Epithelial cell of prostate (primary cell): ENCODE results near the gene RALGAPA1.

Experiments used
- DNase-seq: peaks from one replicate; pipeline ENCODE4 v3.0.0-alpha.2; 2011; ENCODE audit warnings: low read depth, low spot score
- H3K27ac ChIP-seq: fragments of 450-650 bp; 2 replicates; pipeline ENCODE4 v1.5.1; 2017; ENCODE audit warnings: mild to moderate bottlenecking

Gene RALGAPA1

DNA sequence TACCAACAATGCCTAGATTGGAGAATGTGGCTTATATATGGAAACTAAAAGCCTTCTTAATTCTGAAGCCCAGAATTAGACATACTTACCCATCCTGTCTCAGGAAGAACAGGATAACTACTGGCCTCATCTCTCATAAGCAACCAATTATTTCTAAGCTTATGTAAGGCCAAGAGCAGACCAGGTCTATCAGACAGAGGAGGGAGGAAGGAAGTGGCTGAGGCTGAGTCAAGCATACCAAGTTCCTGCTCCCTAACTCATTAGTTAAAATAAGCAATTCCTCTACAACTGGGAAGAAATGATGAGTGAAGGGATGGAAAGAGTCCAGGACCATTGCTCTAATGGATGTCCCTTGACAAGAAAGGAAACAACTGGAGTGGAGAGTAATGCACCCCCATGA, 302.2 kb downstream of the RALGAPA1 start:
- no peak overlapping the region for H3K27ac ChIP-seq
- no peak for DNase-seq

DNA sequence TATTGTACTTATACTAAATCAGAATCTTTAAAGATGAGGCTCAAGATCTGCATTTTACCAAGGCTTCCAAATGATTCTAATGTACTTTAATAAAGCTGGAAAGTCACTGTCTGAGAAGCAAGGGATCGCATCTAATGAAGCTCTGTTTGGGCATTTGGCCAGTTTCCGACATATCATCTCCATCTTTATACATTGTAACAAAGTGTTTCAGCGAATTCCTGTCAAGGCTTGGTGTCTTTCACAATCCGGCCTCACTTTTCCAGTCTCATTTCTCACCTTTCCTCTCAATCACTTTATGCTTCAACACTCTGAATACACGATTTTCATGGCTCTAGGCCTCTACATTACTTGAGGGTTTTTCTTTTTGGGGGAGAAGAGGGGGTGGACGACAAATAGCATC, 302.6 kb downstream of the RALGAPA1 start:
- no peak for DNase-seq
- H3K27ac ChIP-seq: no peak overlapping the region

DNA sequence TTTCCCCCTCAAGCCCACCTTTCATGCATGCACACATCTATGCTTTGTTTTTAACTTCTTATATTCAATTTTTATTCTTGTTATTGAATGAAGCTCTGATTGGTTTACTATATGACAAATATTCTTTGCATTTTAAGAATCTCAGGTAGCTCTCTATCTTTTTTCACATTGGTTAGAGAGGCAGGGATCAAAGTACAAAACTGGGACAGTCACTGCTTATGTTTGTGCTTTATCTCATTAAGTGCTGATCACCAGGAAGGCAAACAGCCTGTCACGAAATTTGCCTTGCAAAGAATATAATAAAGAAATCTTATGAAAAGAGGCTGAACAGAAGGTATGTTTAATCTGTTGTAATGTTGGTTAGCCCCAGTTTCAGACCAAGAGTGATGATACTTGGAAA, 304.8 kb downstream of the RALGAPA1 start:
- no peak overlapping the region for H3K27ac ChIP-seq
- DNase-seq: no peak

DNA sequence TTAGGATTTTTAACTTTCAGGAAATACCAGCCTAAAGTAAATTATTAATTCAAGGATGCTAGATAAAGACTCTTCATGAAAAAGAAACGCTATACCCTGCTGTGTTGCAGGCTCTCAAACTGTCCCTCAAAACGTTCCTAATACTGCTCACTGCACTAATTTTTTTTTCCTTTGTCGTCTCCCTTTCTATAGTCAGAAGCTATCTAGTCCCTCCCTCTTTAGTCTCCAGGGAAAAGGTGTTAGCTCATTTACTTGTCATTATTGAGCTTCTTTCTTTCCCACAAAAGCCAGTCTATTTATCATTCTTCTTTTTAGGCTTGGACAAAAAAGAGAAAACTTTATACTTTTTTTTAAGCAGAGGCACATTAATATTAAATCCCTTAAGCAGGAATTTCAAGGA, 305.4 kb downstream of the RALGAPA1 start:
- H3K27ac ChIP-seq: no peak overlapping the region
- DNase-seq: no peak

DNA sequence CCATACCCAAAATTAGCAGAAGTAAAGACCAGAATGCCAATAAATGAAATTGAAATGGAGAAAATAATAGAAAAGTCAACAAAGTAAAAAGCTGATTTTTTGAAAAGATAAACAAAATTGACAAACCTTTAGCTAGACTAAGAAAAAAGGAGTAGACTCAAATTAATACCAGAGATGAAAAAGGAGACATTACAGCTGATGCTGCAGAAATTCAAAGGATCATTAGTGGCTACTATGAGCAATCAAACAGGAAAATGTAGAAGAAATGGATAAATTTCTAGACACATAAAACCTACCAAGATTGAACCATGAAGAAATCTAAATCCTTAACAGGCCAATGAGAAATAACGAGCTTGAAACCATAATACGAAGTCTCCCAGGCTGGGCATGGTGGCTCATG, 309.9 kb downstream of the RALGAPA1 start:
- DNase-seq: no peak
- no peak overlapping the region for H3K27ac ChIP-seq

DNA sequence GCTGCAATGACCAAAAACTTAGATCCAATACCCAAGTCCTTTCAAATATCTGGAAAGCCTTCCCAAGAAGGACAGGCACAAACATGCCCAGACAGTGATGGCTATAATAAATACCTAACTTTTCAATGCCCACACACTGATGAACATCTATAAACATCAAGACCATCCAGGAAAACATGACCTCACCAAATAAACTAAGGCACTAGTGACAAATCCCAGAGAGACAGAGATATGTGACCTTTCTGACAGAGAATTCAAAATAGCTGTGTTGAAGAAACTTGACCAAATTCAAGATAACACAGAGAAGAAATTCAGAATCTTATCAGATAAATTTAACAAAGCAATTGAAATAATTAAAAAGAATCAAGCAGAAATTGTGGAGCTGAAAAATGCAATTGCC, 313.8 kb downstream of the RALGAPA1 start:
- H3K27ac ChIP-seq: no peak overlapping the region
- no peak for DNase-seq

DNA sequence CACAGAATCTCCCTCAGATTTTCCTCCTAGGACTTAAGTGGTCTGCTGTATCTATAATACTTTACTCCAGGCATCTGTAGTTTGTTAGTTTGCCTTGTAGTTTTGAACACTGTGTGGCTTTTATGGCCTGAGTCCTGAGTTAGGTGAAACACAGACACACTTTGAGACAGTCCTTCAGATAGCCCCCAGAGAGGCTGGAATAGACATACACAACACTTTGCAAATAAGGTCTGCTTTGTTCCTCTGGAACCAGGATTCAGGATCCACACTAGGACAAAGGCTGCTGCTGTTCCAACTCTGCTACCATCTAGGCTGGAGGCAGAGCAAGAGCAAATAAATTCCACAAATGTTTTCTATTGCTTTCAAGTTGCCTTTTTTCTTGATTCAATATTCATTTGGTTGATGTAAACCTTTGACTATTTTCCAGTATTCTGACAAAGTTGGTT, 316.5 kb downstream of the RALGAPA1 start:
- H3K27ac ChIP-seq: no peak overlapping the region
- no peak for DNase-seq
